H9 (cell line): ENCODE measurements around the gene F7. TPM values are rescaled to one million over a fixed set of nuclear protein-coding genes. Genes with fewer than 3 reads are reported as not detected.
A peak's percentile ranks its signal among the peaks of the same experiment; 100 is the strongest.
"Not testable (repeated sequence)": the region's sequence is repeated elsewhere in the genome, so short reads cannot be mapped to it uniquely, and the experiment has no call there.

Experiments used
- DNase-seq: peaks from one replicate; pipeline ENCODE4 v3.0.0-alpha.2; 2017
- H2AFZ ChIP-seq: one replicate; pipeline ENCODE4 v1.6.1; 2013; ENCODE audit warnings: mild to moderate bottlenecking, low read length, control low read depth, moderate library complexity
- H2AK5ac ChIP-seq: 2 replicates; pipeline ENCODE4 v1.6.1; 2013; ENCODE audit warnings: low read length, control low read depth, mixed read lengths; ENCODE audit not compliant: insufficient read length
- H2BK120ac ChIP-seq: one replicate; pipeline ENCODE4 v1.6.1; 2013; ENCODE audit warnings: low read depth, mild to moderate bottlenecking, low read length, control low read depth, inconsistent platforms; ENCODE audit not compliant: poor library complexity, severe bottlenecking
- H2BK12ac ChIP-seq: 2 replicates; pipeline ENCODE4 v1.6.1; 2013; ENCODE audit warnings: low read length, control low read depth, mixed read lengths, low read depth; ENCODE audit not compliant: insufficient read length
- H2BK15ac ChIP-seq: 2 replicates; pipeline ENCODE4 v1.6.1; 2013; ENCODE audit warnings: low read depth, low read length, control low read depth
- H2BK20ac ChIP-seq: one replicate; pipeline ENCODE4 v1.6.1; 2013; ENCODE audit warnings: low read depth, mild to moderate bottlenecking, low read length, control low read depth, inconsistent platforms; ENCODE audit not compliant: poor library complexity, severe bottlenecking
- H2BK5ac ChIP-seq: 2 replicates; pipeline ENCODE4 v1.6.1; 2013; ENCODE audit warnings: low read length, control low read depth, mixed read lengths; ENCODE audit not compliant: insufficient read length
- H3K14ac ChIP-seq: 2 replicates; pipeline ENCODE4 v1.6.1; 2013; ENCODE audit warnings: low read length, control low read depth; ENCODE audit not compliant: insufficient read depth
- H3K18ac ChIP-seq: 2 replicates; pipeline ENCODE4 v1.6.1; 2013; ENCODE audit warnings: low read depth, mild to moderate bottlenecking, mixed read lengths, low read length, control low read depth; ENCODE audit not compliant: insufficient read length
- H3K23ac ChIP-seq: 2 replicates; pipeline ENCODE4 v1.6.1; 2013; ENCODE audit warnings: low read length, control low read depth, mixed read lengths, low read depth; ENCODE audit not compliant: insufficient read length
- H3K23me2 ChIP-seq: 2 replicates; pipeline ENCODE4 v1.6.1; 2013; ENCODE audit warnings: low read depth, mild to moderate bottlenecking, mixed read lengths, low read length, control low read depth; ENCODE audit not compliant: insufficient read length, poor library complexity, severe bottlenecking
- H3K27ac ChIP-seq: 2 replicates; pipeline ENCODE4 v1.5.1; 2013; ENCODE audit warnings: low read length, control low read depth, mixed read lengths, low read depth; ENCODE audit not compliant: insufficient read length
- H3K27me3 ChIP-seq: 2 replicates; pipeline ENCODE4 v1.6.1; 2013; ENCODE audit warnings: low read length, control low read depth, inconsistent platforms; ENCODE audit not compliant: insufficient read depth
- H3K4ac ChIP-seq: 2 replicates; pipeline ENCODE4 v1.6.1; 2013; ENCODE audit warnings: low read depth, mild to moderate bottlenecking, control low read depth, inconsistent platforms, low read length, moderate library complexity
- H3K4me1 ChIP-seq: 2 replicates; pipeline ENCODE4 v1.6.1; 2013; ENCODE audit warnings: low read length, control low read depth, inconsistent platforms; ENCODE audit not compliant: insufficient read depth
- H3K4me2 ChIP-seq: 2 replicates; pipeline ENCODE4 v1.6.1; 2013; ENCODE audit warnings: low read length, control low read depth, mixed read lengths; ENCODE audit not compliant: insufficient read length, insufficient read depth
- H3K56ac ChIP-seq: 2 replicates; pipeline ENCODE4 v1.6.1; 2013; ENCODE audit warnings: low read depth, mild to moderate bottlenecking, mixed read lengths, low read length, control low read depth; ENCODE audit not compliant: insufficient read length
- H3K79me1 ChIP-seq: 2 replicates; pipeline ENCODE4 v1.6.1; 2013; ENCODE audit warnings: low read depth, mild to moderate bottlenecking, moderate library complexity, low read length, control low read depth, inconsistent platforms; ENCODE audit not compliant: insufficient read depth, poor library complexity, severe bottlenecking
- H3K79me2 ChIP-seq: 2 replicates; pipeline ENCODE4 v1.6.1; 2013; ENCODE audit warnings: low read length, control low read depth, inconsistent platforms; ENCODE audit not compliant: insufficient read depth
- H3K9ac ChIP-seq: 2 replicates; pipeline ENCODE4 v1.6.1; 2013; ENCODE audit warnings: low read length, control low read depth, mixed read lengths; ENCODE audit not compliant: insufficient read length; ENCODE audit errors: extremely low read depth
- H3K9me3 ChIP-seq: one replicate; pipeline ENCODE4 v1.6.1; 2013; ENCODE audit warnings: low read depth, low read length, inconsistent platforms; ENCODE audit not compliant: control insufficient read depth
- H3T11ph ChIP-seq: one replicate; pipeline ENCODE4 v1.6.1; 2013; ENCODE audit warnings: mild to moderate bottlenecking, low read length, control low read depth, inconsistent platforms
- H4K20me1 ChIP-seq: one replicate; pipeline ENCODE4 v1.6.1; 2013; ENCODE audit not compliant: control insufficient read depth, insufficient read length, insufficient read depth
- H4K5ac ChIP-seq: 2 replicates; pipeline ENCODE4 v1.6.1; 2013; ENCODE audit warnings: low read depth, mild to moderate bottlenecking, mixed read lengths, low read length, control low read depth; ENCODE audit not compliant: insufficient read length
- H4K8ac ChIP-seq: replicated peaks from 2 replicates; pipeline ENCODE4 v1.6.1; 2013; ENCODE audit warnings: low read length, control low read depth, mixed read lengths, low read depth; ENCODE audit not compliant: insufficient read length
- H4K91ac ChIP-seq: 2 replicates; pipeline ENCODE4 v1.6.1; 2013; ENCODE audit warnings: low read depth, mild to moderate bottlenecking, moderate library complexity, mixed read lengths, low read length, control low read depth; ENCODE audit not compliant: insufficient read length
- H3K27ac Mint-ChIP-seq, 3 experiments: 2 replicates in 2 of 3; 3 replicates in 1 of 3; pipeline ENCODE4 v1.8.0; 2020 to 2021; ENCODE audit warnings: mixed read lengths in 3 of 3, mild to moderate bottlenecking in 1 of 3, moderate library complexity in 1 of 3
- H3K27me3 Mint-ChIP-seq: 2 replicates; pipeline ENCODE4 v1.8.0; 2021; ENCODE audit warnings: low read depth, mild to moderate bottlenecking, moderate library complexity, mixed read lengths
- H3K36me3 Mint-ChIP-seq, 3 experiments: 2 replicates in 2 of 3; 3 replicates in 1 of 3; pipeline ENCODE4 v1.8.0; 2020 to 2021; ENCODE audit warnings: low read depth in 3 of 3, mixed read lengths in 3 of 3; ENCODE audit not compliant: insufficient read depth in 1 of 3
- H3K4me1 Mint-ChIP-seq, 2 experiments: 2 replicates each; pipeline ENCODE4 v1.8.0; 2020; ENCODE audit warnings: mixed read lengths in 2 of 2
- H3K4me3 Mint-ChIP-seq, 2 experiments: 2 replicates in 1 of 2; 3 replicates in 1 of 2; pipeline ENCODE4 v1.8.0; 2020 to 2021; ENCODE audit warnings: mild to moderate bottlenecking in 2 of 2, mixed read lengths in 2 of 2, moderate library complexity in 1 of 2
- H3K9me3 Mint-ChIP-seq, 2 experiments: 2 replicates in 1 of 2; 3 replicates in 1 of 2; pipeline ENCODE4 v1.8.0; 2020; ENCODE audit warnings: mild to moderate bottlenecking in 2 of 2, mixed read lengths in 2 of 2, moderate library complexity in 1 of 2
- WGBS: extraction: QIAGEN DNeasy Blood & Tissue Kit; methylation state at CpG from one replicate; pipeline ENCODE4 v1.1.7; 2013; ENCODE audit warnings: missing lambda C conversion rate, low lambda C conversion rate, mixed read lengths; ENCODE audit not compliant: insufficient read length; ENCODE audit errors: extremely low coverage; 5-methylcytosine and 5-hydroxymethylcytosine counted together
- total RNA-seq: library from RNA; stranded (reverse); gene quantifications from 2 replicates; pipeline ENCODE4 v1.2.1, GENCODE V29; 2021
- TF ChIP-seq, protein P1 (sequence below): fragments of 200-600 bp; sonication (generic); conservative IDR thresholded peaks from 3 replicates; pipeline ENCODE4 v1.8.0; 2021; ENCODE audit warnings: antibody characterized with exemption, mild to moderate bottlenecking

F7 gene
- total RNA-seq, 1 experiment from 2014 or later = 0.81 TPM

DNA sequence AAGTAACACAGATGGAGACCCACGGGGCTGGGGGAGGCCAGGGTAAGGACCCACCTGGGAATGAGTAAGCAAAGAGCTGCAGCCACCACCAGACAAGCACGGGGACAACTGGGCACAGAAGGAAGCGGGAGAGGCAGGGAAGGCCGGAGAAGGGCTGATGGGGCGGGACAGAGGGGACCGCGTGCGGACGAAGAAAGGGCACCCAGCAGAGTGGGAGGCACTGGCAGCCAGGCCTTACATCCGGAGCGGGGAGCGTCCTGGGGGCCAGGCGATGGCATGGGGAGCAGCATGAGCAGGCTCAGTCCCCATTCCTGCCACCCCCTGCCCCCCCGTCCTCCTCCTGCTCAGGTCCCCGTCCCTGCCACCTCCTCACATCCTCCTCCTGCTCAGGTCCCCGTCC lies 55.8 kb downstream of the F7 start:
- no peak overlapping the region for H3K56ac ChIP-seq
- H3K4me1 ChIP-seq = no peaks in the 10 kb centered on the region; the same call in 1 of the 2 replicates
- Mint-ChIP-seq H3K9me3 (no peaks in the 10 kb centered on the region), H3K4me1 (peaks cover 30 to 37% of the 10 kb centered on the region in 2 experiments), H3K4me3 (no peak overlapping the region), H3K36me3 (no peaks in the 10 kb centered on the region), H3K27me3 (peaks cover 29% of the 10 kb centered on the region), H3K27ac (peak overlapping the region in 1 of 3 experiments; percentile 82; a peak in 2 of 7 replicates)
- no peak overlapping the region for H3K4ac ChIP-seq
- no peaks in the 10 kb centered on the region for H3K9me3 ChIP-seq
- no peak overlapping the region for H2BK120ac ChIP-seq
- peak; percentile 29 for DNase-seq
- no peak overlapping the region for H3K27ac ChIP-seq
- no peak overlapping the region for H2BK5ac ChIP-seq
- no peak overlapping the region for H3K9ac ChIP-seq
- H2AK5ac ChIP-seq = no peak overlapping the region
- no peak overlapping the region for H2BK12ac ChIP-seq
- H2BK20ac ChIP-seq = no peak overlapping the region
- H3K14ac ChIP-seq = no peak overlapping the region
- H2AFZ ChIP-seq = no peak overlapping the region
- WGBS = no CpG with 5 or more reads among the region's 16 CpGs
- H3T11ph ChIP-seq = no peak overlapping the region
- no peak overlapping the region for H3K4me2 ChIP-seq
- H4K8ac ChIP-seq = no peak overlapping the region
- H3K79me1 ChIP-seq = no peaks in the 10 kb centered on the region
- TF ChIP-seq, protein P1, sequence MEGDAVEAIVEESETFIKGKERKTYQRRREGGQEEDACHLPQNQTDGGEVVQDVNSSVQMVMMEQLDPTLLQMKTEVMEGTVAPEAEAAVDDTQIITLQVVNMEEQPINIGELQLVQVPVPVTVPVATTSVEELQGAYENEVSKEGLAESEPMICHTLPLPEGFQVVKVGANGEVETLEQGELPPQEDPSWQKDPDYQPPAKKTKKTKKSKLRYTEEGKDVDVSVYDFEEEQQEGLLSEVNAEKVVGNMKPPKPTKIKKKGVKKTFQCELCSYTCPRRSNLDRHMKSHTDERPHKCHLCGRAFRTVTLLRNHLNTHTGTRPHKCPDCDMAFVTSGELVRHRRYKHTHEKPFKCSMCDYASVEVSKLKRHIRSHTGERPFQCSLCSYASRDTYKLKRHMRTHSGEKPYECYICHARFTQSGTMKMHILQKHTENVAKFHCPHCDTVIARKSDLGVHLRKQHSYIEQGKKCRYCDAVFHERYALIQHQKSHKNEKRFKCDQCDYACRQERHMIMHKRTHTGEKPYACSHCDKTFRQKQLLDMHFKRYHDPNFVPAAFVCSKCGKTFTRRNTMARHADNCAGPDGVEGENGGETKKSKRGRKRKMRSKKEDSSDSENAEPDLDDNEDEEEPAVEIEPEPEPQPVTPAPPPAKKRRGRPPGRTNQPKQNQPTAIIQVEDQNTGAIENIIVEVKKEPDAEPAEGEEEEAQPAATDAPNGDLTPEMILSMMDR = no peak
- H3K79me2 ChIP-seq = no peaks in the 10 kb centered on the region
- H3K27me3 ChIP-seq = no peaks in the 10 kb centered on the region
- H4K20me1 ChIP-seq = no peaks in the 10 kb centered on the region
- H3K23me2 ChIP-seq = no peaks in the 10 kb centered on the region
- no peak overlapping the region for H3K18ac ChIP-seq
- H4K91ac ChIP-seq = no peak overlapping the region
- H3K23ac ChIP-seq = no peak overlapping the region
- no peak overlapping the region for H2BK15ac ChIP-seq
- no peak overlapping the region for H4K5ac ChIP-seq

DNA sequence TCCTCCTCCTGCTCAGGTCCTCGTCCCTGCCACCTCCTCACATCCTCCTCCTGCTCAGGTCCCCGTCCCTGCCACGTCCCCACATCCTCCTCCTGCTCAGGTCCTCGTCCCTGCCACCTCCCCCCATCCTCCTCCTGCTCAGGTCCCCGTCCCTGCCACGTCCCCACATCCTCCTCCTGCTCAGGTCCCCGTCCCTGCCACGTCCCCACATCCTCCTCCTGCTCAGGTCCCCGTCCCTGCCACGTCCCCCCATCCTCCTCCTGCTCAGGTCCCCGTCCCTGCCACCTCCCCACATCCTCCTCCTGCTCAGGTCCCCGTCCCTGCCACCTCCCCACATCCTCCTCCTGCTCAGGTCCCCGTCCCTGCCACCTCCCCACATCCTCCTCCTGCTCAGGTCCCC lies 56.4 kb downstream of the F7 start:
- no CpG with 5 or more reads among the region's 13 CpGs for WGBS
- not testable (repeated sequence) for H3K4me3 Mint-ChIP-seq, H2BK12ac ChIP-seq

More for the DNA sequence above, 56.4 kb downstream of the F7 start:
- H3K56ac ChIP-seq, H3K9me3 ChIP-seq, H3K36me3 Mint-ChIP-seq, H4K5ac ChIP-seq, H2AK5ac ChIP-seq, H3K27ac Mint-ChIP-seq, H2BK15ac ChIP-seq, H3K79me1 ChIP-seq, H2BK20ac ChIP-seq, H3K9ac ChIP-seq, H2BK120ac ChIP-seq, H3K4ac ChIP-seq, H3K23ac ChIP-seq, H4K20me1 ChIP-seq, H3K4me2 ChIP-seq, H3K23me2 ChIP-seq, H3K27me3 ChIP-seq, H4K91ac ChIP-seq, H2AFZ ChIP-seq, H3K14ac ChIP-seq, H2BK5ac ChIP-seq, H3K4me1 ChIP-seq, H3K9me3 Mint-ChIP-seq, H3K27ac ChIP-seq, H3T11ph ChIP-seq, DNase-seq, H3K18ac ChIP-seq, H4K8ac ChIP-seq, H3K79me2 ChIP-seq: not testable (repeated sequence)
- peaks cover 28% of the 10 kb centered on the region for H3K27me3 Mint-ChIP-seq
- H3K4me1 Mint-ChIP-seq = peaks cover 30 to 37% of the 10 kb centered on the region in 2 experiments
